ENCODE results near the gene BRIX1.

DNA sequence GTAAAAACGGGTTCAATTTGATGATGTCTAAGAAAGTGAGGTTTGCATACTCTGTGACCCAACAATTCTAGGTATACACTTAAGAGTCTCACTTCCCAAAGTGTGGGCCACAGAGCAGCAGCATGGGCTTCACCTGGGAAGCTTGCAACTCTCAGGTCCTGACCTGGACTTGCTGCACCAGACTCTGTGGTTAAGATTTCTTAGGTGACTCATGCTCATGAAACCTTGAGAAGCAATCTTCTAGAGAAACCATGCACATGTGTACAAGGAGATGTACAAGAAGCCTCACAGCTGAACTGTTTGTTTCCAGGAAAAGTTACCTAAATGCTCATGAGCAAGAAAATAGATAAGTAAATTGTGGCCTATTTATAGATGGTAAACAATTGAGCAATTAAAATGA is 43.8 kb downstream of the BRIX1 start:
- TF ChIP-seq ZNF384 (IDR thresholded peaks at IDR 0.05) (no peak), SP1 (IDR thresholded peaks at IDR 0.05) (no peak), ELF4 (IDR thresholded peaks at IDR 0.05) (no peak), NFRKB (IDR thresholded peaks at IDR 0.05) (no peak)

All from HEK293T (cell line).